ENCODE results near the gene FECH. TPM values are rescaled to one million over a fixed set of nuclear protein-coding genes. Genes with fewer than 3 reads are reported as not detected.

Gene FECH
- total and polyA plus RNA-seq, 9 of the 15 experiments (the other 6 are each of a cell fraction or from before 2014, with no cell fraction given), result 19.8 to 170 (median 56.8) TPM

DNA sequence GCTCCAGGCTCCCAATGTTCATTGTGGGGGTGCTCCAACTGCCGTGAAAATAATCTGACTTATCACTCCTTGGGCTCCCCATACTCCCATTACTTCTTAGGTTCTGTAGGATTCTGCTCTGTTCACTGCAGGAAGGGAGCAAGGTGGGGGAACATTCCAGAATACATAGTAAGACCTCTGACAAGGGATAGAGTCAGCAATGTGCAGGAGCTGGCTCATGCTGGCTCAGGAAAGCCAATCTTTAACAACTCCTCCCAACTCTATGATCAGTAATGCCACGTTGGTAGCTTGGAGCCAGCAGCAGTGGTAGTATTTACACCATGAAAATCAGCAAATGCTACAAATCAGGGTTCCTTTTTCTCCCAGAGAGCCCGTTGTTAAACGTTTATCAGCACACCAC is 44.4 kb downstream of the FECH start:
- H2AFZ ChIP-seq (ENCODE audit: low read depth, low read length), result no peak overlapping the region
- no peaks in the 10 kb centered on the region for H4K20me1 ChIP-seq (replicated peaks; ENCODE audit: control insufficient read depth, insufficient read depth, low read length)
- TF ChIP-seq, protein P1, sequence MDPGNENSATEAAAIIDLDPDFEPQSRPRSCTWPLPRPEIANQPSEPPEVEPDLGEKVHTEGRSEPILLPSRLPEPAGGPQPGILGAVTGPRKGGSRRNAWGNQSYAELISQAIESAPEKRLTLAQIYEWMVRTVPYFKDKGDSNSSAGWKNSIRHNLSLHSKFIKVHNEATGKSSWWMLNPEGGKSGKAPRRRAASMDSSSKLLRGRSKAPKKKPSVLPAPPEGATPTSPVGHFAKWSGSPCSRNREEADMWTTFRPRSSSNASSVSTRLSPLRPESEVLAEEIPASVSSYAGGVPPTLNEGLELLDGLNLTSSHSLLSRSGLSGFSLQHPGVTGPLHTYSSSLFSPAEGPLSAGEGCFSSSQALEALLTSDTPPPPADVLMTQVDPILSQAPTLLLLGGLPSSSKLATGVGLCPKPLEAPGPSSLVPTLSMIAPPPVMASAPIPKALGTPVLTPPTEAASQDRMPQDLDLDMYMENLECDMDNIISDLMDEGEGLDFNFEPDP (CRISPR knock-in tag; IDR thresholded peaks at IDR 0.05), result no peak
- no peak for TF ChIP-seq PHB2 (IDR thresholded peaks at IDR 0.05; ENCODE audit: low read depth)
- no peak for TF ChIP-seq ZNF384 (IDR thresholded peaks at IDR 0.05; ENCODE audit: low read depth, low read length)
- no peak for TF ChIP-seq ZNF12 (CRISPR knock-in tag; IDR thresholded peaks at IDR 0.05)
- TF ChIP-seq RFX1 (IDR thresholded peaks at IDR 0.05), result no peak
- TF ChIP-seq, protein P2, sequence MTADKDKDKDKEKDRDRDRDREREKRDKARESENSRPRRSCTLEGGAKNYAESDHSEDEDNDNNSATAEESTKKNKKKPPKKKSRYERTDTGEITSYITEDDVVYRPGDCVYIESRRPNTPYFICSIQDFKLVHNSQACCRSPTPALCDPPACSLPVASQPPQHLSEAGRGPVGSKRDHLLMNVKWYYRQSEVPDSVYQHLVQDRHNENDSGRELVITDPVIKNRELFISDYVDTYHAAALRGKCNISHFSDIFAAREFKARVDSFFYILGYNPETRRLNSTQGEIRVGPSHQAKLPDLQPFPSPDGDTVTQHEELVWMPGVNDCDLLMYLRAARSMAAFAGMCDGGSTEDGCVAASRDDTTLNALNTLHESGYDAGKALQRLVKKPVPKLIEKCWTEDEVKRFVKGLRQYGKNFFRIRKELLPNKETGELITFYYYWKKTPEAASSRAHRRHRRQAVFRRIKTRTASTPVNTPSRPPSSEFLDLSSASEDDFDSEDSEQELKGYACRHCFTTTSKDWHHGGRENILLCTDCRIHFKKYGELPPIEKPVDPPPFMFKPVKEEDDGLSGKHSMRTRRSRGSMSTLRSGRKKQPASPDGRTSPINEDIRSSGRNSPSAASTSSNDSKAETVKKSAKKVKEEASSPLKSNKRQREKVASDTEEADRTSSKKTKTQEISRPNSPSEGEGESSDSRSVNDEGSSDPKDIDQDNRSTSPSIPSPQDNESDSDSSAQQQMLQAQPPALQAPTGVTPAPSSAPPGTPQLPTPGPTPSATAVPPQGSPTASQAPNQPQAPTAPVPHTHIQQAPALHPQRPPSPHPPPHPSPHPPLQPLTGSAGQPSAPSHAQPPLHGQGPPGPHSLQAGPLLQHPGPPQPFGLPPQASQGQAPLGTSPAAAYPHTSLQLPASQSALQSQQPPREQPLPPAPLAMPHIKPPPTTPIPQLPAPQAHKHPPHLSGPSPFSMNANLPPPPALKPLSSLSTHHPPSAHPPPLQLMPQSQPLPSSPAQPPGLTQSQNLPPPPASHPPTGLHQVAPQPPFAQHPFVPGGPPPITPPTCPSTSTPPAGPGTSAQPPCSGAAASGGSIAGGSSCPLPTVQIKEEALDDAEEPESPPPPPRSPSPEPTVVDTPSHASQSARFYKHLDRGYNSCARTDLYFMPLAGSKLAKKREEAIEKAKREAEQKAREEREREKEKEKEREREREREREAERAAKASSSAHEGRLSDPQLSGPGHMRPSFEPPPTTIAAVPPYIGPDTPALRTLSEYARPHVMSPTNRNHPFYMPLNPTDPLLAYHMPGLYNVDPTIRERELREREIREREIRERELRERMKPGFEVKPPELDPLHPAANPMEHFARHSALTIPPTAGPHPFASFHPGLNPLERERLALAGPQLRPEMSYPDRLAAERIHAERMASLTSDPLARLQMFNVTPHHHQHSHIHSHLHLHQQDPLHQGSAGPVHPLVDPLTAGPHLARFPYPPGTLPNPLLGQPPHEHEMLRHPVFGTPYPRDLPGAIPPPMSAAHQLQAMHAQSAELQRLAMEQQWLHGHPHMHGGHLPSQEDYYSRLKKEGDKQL (CRISPR knock-in tag; IDR thresholded peaks at IDR 0.05; ENCODE audit: borderline replicate concordance), result no peak
- TF ChIP-seq, protein P3, sequence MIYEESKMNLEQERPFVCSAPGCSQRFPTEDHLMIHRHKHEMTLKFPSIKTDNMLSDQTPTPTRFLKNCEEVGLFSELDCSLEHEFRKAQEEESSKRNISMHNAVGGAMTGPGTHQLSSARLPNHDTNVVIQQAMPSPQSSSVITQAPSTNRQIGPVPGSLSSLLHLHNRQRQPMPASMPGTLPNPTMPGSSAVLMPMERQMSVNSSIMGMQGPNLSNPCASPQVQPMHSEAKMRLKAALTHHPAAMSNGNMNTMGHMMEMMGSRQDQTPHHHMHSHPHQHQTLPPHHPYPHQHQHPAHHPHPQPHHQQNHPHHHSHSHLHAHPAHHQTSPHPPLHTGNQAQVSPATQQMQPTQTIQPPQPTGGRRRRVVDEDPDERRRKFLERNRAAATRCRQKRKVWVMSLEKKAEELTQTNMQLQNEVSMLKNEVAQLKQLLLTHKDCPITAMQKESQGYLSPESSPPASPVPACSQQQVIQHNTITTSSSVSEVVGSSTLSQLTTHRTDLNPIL (CRISPR knock-in tag; IDR thresholded peaks at IDR 0.05), result no peak
- no peak for TF ChIP-seq CBFA2T2 (conservative IDR thresholded peaks at IDR 0.05)
- no peak for TF ChIP-seq DIDO1 (tag; IDR thresholded peaks at IDR 0.05; ENCODE audit: low read depth)
- TF ChIP-seq LCOR (CRISPR knock-in tag; IDR thresholded peaks at IDR 0.05), result no peak
- no peak for TF ChIP-seq BRD4 (IDR thresholded peaks at IDR 0.05)
- POLR2A ChIA-PET, result interaction anchor here (0.6 kb wide), 1 partner anchor 757 kb away, joined by 3 read pairs; no protein-coding TSS in a partner anchor
- DNase-seq (ENCODE audit: extremely low read depth in 1 of 4, low spot score in 3 of 4), result no peak
- no peaks in the 10 kb centered on the region for H3K36me3 ChIP-seq (ENCODE audit: control insufficient read depth, insufficient read depth, low read length)
- H3K4me1 ChIP-seq (replicated peaks in 1 of 2; ENCODE audit: control insufficient read depth in 2 of 2, insufficient read depth in 2 of 2, low read length in 2 of 2), result no peaks in the 10 kb centered on the region
- intact Hi-C loops (cut with micrococcal nuclease) (no loop called here), in situ Hi-C loops (cut with MboI) (no loop called here)
- FAIRE-seq, result no peak
- no peak overlapping the region for H3K4me2 ChIP-seq (ENCODE audit: insufficient read depth, low read length)
- BruUV-seq (replicated peaks), result no TSS peak
- no peak overlapping the region for H3K9ac ChIP-seq (ENCODE audit: insufficient read depth in 1 of 2, low read depth in 2 of 2, low read length in 2 of 2)
- H3K4me3 ChIP-seq, result no peak overlapping the region
- H3K27me3 ChIP-seq (ENCODE audit: control insufficient read depth in 2 of 2, insufficient read depth in 2 of 2, low read length in 2 of 2), result peaks cover 14 to 16% of the 10 kb centered on the region in 2 experiments
- H3K79me2 ChIP-seq (ENCODE audit: control insufficient read depth, insufficient read depth, low read length), result no peaks in the 10 kb centered on the region
- CTCF ChIA-PET (ENCODE audit: low intra/inter-chr PET ratio), result no interaction called here
- no peaks in the 10 kb centered on the region for H3K9me3 ChIP-seq (replicated peaks; ENCODE audit: control insufficient read depth, insufficient read depth, low read depth, low read length)
- 0% methylated on average over 4 of the region's 4 CpGs for WGBS (ENCODE audit: insufficient coverage, low coverage, missing lambda C conversion rate)
- no peak overlapping the region for H3K27ac ChIP-seq (ENCODE audit: extremely low read depth, low read depth, low read length)
- no peaks in the 10 kb centered on the region for H3K9me1 ChIP-seq (ENCODE audit: control insufficient read depth, insufficient read depth, low read length)
- no peak for ATAC-seq
